Stimulated activated naive CD4-positive, alpha-beta T cell treated with Interleukin-2 at 50 U/mL for 16 hours (primary cell): ENCODE measurements around the gene FAM89B.

Experiments
- DNase-seq: peaks from one replicate; lab custom pipeline; 2025; lab: John Stamatoyannopoulos, UW

FAM89B gene

DNA sequence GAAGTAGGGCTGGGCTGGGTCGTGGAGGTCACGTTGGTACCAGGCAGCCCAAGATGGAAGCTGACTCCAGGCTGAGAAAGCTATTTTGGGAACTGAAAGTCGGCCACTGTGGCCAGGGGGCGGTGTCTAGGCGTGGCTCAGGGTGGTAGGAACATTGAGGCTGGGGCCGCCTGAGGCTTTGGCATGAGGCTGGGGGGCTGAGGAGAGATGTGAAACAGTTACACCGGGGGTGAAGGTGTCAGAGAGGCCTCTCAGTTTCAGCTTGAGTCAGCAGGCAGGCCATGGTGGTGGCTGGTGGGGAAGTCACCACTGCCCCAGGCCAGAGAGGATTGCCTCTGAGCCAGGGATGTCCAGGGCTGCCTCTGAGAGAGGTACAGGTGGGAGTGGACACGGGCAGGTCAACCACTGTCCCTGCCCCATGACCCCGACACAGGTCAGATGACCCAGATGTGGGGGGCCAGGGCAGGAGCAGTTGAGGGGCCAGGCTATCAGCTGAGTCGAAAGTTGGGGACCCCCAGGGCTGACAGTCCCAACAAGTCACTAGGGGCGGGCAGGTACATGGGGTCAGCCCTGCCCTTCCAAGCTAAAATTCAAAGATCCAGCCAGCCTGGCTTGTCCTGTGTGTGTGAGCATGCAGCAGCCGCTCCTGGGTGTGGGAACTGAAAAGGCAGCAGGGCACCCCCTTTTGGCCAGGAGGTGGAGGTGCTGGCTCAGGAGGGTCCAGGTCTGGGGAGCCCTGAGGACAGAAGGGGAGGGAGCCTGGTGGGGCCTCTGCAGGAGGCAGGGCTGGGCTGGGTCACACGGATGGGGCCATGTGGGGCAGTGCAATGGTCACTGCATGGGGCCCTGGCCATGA is 16.1 kb downstream of the FAM89B start:
- peak; percentile 74 for DNase-seq

GRCh38 chr11:65589444-65590239 is 17.3 kb downstream of the FAM89B start:
- DNase-seq = no peak

DNA sequence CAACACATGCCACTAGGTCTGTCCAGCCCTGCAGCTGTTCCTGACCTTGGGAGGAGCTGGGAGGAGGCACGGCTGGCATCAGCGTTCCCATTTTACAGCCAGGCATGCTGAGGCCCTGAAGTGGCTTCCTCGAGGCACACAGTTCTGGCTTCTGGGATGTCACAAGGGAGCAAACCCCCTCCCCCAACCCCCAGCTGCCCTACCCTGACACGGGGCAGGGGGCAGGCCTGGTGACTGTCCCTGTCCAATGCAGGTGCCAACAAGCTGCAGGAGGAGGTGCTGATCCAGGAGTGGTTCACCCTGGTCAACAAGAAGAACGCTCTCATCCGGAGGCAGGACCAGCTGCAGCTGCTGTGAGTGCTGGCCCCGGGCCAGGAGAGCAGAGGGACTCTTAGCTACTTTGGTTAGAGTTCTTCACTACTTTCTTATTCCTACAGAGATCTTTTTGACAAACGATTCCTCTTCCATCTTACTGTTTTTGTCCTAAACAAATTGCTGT is 18.0 kb downstream of the FAM89B start:
- DNase-seq = no peak

DNA sequence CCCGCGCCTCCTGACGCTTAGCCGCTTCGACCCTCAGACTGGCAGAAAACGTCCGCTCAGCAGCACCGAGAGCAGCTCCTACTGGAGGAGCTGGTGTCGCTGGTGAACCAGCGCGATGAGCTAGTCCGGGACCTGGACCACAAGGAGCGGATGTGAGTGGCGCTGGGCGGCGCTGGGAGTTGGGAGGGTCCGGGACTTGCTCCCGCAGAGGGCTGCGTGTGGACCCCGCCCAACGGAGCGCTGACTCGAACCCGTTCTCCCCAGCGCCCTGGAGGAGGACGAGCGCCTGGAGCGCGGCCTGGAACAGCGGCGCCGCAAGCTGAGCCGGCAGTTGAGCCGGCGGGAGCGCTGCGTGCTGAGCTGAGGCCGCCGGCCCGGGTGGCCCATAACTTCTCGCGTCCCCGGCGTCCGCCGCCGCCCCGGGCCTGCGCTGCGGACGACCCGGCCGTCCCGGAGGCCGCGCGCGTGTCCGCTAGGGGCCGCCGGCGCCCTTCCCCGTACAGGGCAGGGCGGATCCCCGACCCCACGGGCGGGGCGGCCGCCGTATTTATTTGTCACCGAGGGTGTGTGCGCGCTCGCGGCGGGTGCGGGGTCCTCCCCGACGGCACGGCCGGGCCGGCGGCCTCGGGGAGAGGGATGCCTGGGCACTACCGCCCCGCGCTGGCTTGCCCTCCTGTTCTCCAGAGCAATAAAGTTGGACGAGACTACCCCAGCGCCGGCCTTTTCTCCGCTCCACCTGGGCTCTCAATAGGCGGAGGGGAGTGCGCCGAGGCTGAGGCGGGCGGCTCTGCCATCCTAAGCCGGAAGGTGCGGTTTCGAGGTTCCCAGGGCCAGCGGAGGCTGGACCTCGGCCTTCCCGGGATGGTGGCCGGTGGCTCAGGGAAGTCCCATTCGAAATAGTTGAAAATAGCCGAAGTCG is 19.9 kb downstream of the FAM89B start:
- DNase-seq = no peak

- DNase-seq = no peak
These were observed 20.6 kb downstream of the FAM89B start for GRCh38 chr11:65592858-65593517.

- DNase-seq = no peak
These were observed 21.4 kb downstream of the FAM89B start for GRCh38 chr11:65593518-65594414.

DNA sequence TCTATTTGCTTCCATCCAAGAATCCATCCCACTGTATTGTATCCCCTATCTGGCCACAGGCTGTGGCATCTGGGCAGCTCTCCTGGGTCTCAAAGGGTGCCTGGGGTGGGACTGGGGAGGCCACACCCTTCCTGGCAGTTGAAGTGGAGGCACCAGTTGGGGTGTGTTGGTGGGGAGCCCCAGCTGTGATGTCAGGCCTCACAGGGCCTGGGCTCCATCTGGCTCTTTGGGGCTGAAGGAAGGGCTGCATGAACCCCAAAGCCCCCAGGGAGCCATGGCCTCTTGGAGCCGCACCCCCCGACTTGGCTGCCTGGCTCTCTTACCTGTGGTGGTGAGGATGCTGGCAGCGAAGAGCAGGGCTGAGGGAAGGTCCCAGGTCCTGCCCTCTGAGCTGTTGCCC is 22.8 kb downstream of the FAM89B start:
- DNase-seq = no peak

DNA sequence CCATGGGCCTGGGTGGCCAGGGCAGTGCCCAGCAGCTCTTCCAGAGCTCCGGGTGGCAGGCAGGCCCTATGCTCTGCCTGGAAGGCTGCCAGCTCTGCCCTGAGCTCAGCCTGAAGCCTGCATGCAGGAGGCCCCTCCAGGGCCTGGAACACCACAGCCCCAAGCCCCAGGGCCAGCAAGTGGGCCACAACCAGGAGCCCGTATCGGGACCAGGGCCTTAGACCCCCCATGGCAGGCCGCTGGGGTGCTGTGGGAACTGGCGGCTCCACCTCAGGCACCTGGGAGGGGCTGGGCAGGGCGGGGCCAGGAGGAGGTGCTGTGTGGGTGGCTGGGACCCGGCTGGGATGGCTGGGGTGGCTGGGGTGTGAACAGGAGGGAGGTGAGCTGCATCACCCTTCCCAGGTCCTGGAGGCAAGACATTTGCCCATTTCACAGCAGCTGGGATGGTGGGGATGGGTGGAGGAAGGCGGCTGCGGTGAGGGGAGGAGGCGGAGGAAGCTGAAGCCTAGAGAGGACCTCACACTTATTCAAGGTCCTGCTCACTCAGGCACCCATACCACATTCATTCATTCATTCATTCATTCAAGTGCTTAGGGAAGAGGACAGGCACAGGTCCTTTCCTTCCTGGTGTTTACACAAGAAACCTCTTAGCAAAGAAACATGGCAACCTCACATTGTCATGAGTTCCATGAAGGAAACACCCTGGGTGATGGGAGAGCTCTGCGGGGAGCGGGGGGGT is 23.4 kb downstream of the FAM89B start, which contains the start of gene KCNK7:
TSS of gene KCNK7 (minus strand) at position 258 of the 739 bp plus-strand sequence. CDS start at position 230, 28 bp downstream.
- no peak for DNase-seq

- DNase-seq = no peak
These were observed 24.2 kb downstream of the FAM89B start for GRCh38 chr11:65596520-65596919.

DNA sequence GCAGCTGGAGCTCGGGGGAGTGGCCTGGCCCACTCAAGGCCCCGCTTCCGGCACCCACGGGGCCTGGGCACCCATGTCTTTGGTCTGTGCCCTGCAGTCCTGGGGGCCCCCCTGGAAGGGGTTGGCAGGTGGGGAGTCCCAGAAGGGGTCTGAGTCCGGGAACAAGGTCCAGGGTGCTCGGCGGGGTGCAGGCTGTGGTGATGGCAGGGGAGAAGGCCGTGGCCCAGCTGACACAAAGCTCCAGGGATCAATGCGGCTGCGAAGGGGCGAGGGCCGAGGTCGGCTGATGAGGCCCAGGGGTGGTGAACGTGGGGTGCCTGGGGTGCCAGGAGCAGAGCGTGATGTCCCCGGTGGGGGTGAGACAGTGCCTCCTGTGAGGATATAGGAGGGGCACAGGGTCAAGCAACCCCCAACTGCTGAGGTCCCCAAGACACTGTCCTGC is 25.9 kb downstream of the FAM89B start:
- DNase-seq = no peak

DNA sequence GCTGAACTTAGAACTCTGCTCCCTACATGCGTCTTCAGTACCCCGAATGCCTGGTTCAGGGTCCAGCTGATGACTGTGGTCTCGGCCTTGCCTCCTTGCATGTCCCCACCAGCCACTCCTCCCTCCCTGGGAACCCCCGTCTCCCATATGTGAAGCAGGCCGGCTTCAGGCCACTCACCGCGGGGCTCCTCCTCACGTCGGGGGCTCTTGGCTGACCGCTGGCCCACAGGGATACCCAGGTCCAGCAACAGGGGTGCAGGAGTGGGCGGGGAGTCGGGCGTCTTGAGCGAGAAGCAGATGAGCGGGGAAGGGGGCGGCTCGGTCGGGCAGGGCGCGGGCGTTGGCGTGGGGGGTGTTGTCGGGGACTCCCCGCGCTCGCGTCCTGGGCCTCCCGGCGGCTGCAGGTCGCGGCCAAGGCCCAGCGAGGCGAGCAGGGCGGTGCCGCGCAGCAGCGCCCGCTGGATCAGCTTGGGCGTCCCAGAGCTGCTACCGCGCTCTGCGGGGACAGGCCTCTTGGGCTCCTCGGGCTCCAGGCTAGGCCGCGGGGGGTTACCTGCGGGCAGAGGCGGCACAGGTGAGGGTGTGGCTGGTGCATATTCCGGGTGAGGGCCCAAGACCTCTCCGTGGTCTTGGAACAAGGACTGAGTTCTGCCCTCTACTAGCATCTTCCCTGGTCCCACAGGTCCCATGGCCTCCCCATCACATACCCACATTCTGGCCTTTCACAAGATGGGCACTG is 27.0 kb downstream of the FAM89B start:
- DNase-seq = no peak

DNA sequence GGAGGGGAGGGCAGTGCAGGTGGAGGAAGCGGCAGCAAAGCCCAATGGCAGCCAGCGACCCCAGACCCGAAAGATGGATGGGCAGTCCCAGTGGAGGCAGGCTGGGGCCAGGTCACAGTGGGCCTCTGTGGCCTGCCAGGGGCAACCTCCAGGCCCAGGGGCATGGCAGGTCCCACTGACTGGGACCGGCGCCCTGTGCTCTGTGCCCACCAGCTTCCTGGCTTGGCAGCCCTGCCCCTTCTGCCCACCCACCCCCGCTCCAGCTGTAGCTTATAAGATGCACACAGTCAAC is 27.6 kb downstream of the FAM89B start:
- no peak for DNase-seq

DNA sequence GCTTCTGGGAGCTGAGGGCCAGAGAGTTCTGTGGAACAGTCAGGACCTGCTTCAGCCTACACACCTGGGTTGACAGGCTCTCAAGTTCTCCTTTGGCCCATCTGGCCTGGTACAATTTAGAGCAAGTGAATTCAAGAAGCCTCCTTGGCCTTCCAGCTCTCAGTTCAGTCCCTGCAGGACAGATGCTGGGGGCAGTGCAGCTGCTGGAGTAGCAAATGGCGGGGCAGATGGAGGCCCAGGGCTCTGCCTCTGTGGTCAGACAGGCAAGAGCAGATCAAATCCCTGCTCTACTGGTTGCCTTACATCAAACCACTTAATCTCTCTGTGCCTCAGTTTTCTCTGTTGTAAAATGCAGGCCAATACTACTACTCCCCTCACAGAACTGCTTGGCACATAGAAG is 31.9 kb downstream of the FAM89B start:
- DNase-seq = no peak

DNA sequence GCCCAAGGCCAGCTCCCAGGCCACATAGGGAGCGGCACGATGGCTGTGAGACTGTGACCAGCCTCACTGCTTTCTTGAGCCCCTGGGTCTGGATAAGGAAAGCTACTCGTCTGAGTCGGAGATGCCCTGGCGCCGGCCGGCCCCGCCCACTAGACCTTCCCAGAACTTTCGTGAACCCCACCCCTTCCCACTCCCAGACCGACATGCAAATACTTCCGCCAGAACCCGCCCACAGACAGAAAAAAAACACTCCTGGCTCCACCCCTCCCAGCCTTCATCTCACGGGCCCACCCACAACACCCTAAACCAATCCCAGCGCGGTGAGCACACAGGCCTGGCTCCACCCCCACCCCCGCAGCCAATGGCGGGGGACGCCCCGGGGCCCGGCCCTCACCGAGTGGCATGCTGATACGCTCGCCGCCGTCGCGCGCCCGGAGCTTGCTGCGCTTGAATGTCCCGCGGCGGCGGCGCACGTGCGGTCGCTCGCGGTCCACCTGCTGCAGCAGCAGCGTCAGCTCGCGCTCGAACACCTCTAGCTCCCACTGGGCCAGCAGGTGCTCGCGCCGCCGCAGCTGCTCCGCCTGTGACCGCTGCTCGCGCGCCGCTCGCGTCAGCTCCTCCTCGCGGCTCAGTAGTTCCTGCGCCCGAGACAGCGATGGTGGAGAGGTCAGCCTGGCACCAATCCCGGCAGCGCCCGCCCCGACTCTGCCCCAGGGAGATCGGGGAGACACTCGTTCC is 34.7 kb downstream of the FAM89B start:
- DNase-seq = no peak

- DNase-seq = no peak
These were observed 35.5 kb downstream of the FAM89B start for GRCh38 chr11:65607614-65608426.

- DNase-seq = no peak
These were observed 36.9 kb downstream of the FAM89B start for GRCh38 chr11:65609229-65609628.

- no peak for DNase-seq
These were observed 37.3 kb downstream of the FAM89B start for GRCh38 chr11:65609665-65610064.
